Neural cell (in vitro differentiated cells): ENCODE results near the gene LEF1. TPM values are rescaled to one million over a fixed set of nuclear protein-coding genes. Genes with fewer than 3 reads are reported as not detected.

ENCODE experiments used
- H2AFZ ChIP-seq: fragments of 200-600, 300-800 bp; sonication (generic), shearing (Covaris generic); 2 replicates; pipeline ENCODE4 v1.6.0; 2014; ENCODE audit warnings: low read depth, mild to moderate bottlenecking, antibody characterized with exemption, low read length, moderate library complexity
- H3F3A ChIP-seq: fragments of 200-600 bp; shearing (Covaris generic); 2 replicates; pipeline ENCODE4 v1.6.1; 2016; ENCODE audit warnings: mild to moderate bottlenecking, moderate library complexity, mixed read lengths, antibody characterized with exemption, low read length; ENCODE audit not compliant: insufficient read depth, poor library complexity, severe bottlenecking
- H3K27ac ChIP-seq: fragments of 200-600, 300-800 bp; sonication (generic), shearing (Covaris generic); 2 replicates; pipeline ENCODE4 v1.5.1; 2014; ENCODE audit warnings: mild to moderate bottlenecking, low read length, moderate library complexity
- H3K27me3 ChIP-seq: fragments of 300-800, 200-600 bp; sonication (generic), shearing (Covaris generic); 2 replicates; pipeline ENCODE4 v1.6.0; 2014; ENCODE audit warnings: mild to moderate bottlenecking, low read depth, low read length, moderate library complexity; ENCODE audit not compliant: insufficient read depth
- H3K36me3 ChIP-seq: fragments of 300-800, 200-600 bp; sonication (generic), shearing (Covaris generic); 2 replicates; pipeline ENCODE4 v1.5.1; 2014; ENCODE audit warnings: mild to moderate bottlenecking, antibody characterized with exemption, low read length, moderate library complexity; ENCODE audit not compliant: insufficient read depth
- H3K4me2 ChIP-seq: fragments of 300-800, 200-600 bp; sonication (generic), shearing (Covaris generic); 2 replicates; pipeline ENCODE4 v1.6.0; 2014; ENCODE audit warnings: mild to moderate bottlenecking, low read length
- H3K4me3 ChIP-seq: fragments of 300-800, 200-600 bp; sonication (generic), shearing (Covaris generic); 2 replicates; pipeline ENCODE4 v1.5.1; 2014; ENCODE audit warnings: mild to moderate bottlenecking, low read length, moderate library complexity
- H3K79me2 ChIP-seq: fragments of 200-600 bp; shearing (Covaris generic); replicated peaks from 2 replicates; pipeline ENCODE4 v1.6.0; 2014; ENCODE audit warnings: mild to moderate bottlenecking, low read length, moderate library complexity; ENCODE audit not compliant: insufficient read depth
- H3K9ac ChIP-seq: fragments of 300-800, 200-600 bp; sonication (generic), shearing (Covaris generic); 2 replicates; pipeline ENCODE4 v1.6.1; 2016; ENCODE audit warnings: mild to moderate bottlenecking, low read length, mixed read lengths
- H3K9me2 ChIP-seq: fragments of 200-600 bp; shearing (Covaris generic); 2 replicates; pipeline ENCODE4 v1.6.1; 2016; ENCODE audit warnings: mild to moderate bottlenecking, low read length, mixed read lengths; ENCODE audit not compliant: insufficient read depth
- H3K9me3 ChIP-seq: fragments of 200-600, 300-800 bp; sonication (generic), shearing (Covaris generic); 2 replicates; pipeline ENCODE4 v1.6.1; 2016; ENCODE audit warnings: mild to moderate bottlenecking, mixed run types, low read length, moderate library complexity, mixed read lengths
- H4K20me1 ChIP-seq: fragments of 200-600 bp; shearing (Covaris generic); 2 replicates; pipeline ENCODE4 v1.6.1; 2016; ENCODE audit warnings: mild to moderate bottlenecking, mixed run types; ENCODE audit not compliant: insufficient read depth
- CTCF ChIP-seq: fragments of 450-650 bp; IDR thresholded peaks from 2 replicates; pipeline ENCODE4 v1.5.1; 2014; ENCODE audit warnings: antibody characterized with exemption, mild to moderate bottlenecking, moderate library complexity; ENCODE audit not compliant: poor library complexity, severe bottlenecking
- EP300 ChIP-seq: fragments of 450-650 bp; conservative IDR thresholded peaks from 2 replicates; pipeline ENCODE4 v1.6.1; 2014; ENCODE audit warnings: antibody characterized with exemption, mild to moderate bottlenecking, moderate library complexity; ENCODE audit not compliant: poor library complexity, severe bottlenecking
- EZH2 ChIP-seq: fragments of 200-600, 300-800 bp; shearing (Covaris generic), sonication (generic); IDR thresholded peaks from 2 replicates; pipeline ENCODE4 v1.6.1; 2014; ENCODE audit warnings: antibody characterized with exemption, low read length, borderline replicate concordance, mild to moderate bottlenecking; ENCODE audit not compliant: insufficient read depth, poor library complexity, severe bottlenecking
- MXI1 ChIP-seq: fragments of 450-650 bp; conservative IDR thresholded peaks from 2 replicates; pipeline ENCODE4 v1.6.1; 2014; ENCODE audit warnings: antibody characterized with exemption, mild to moderate bottlenecking; ENCODE audit not compliant: poor library complexity, severe bottlenecking
- POLR2AphosphoS5 ChIP-seq: IDR thresholded peaks from 2 replicates; pipeline ENCODE4 v1.6.1; 2012
- RAD21 ChIP-seq: fragments of 450-650 bp; conservative IDR thresholded peaks from 2 replicates; pipeline ENCODE4 v1.6.1; 2014; ENCODE audit warnings: antibody characterized with exemption, mild to moderate bottlenecking, moderate library complexity
- REST ChIP-seq: IDR thresholded peaks from 2 replicates; pipeline ENCODE4 v1.6.1; 2012; ENCODE audit warnings: borderline replicate concordance
- SMC3 ChIP-seq: fragments of 450-650 bp; conservative IDR thresholded peaks from 2 replicates; pipeline ENCODE4 v1.6.1; 2014; ENCODE audit warnings: antibody characterized with exemption, mild to moderate bottlenecking, moderate library complexity; ENCODE audit not compliant: poor library complexity
- TAF1 ChIP-seq: IDR thresholded peaks from 2 replicates; pipeline ENCODE4 v1.6.1; 2012; ENCODE audit warnings: low read depth
- polyA plus RNA-seq: library from polyadenylated mRNA; depleted of rRNA; stranded (reverse); fragments of >200 nt; gene quantifications from 2 replicates; pipeline ENCODE4 v1.2.3, GENCODE V29; 2014

LEF1 gene
- polyA plus RNA-seq, 1 donor from 2014 or later: 0.78 TPM

GRCh38 chr4:107999932-108000539 is 168.7 kb downstream of the LEF1 start:
- H3K4me3 ChIP-seq: no peak overlapping the region
- no peak overlapping the region for H2AFZ ChIP-seq
- H4K20me1 ChIP-seq: peaks cover 1% of the 10 kb centered on the region
- no peak overlapping the region for H3K27ac ChIP-seq
- no peaks in the 10 kb centered on the region for H3K9me2 ChIP-seq
- no peak for TF ChIP-seq TAF1
- no peak for TF ChIP-seq POLR2AphosphoS5
- TF ChIP-seq REST: no peak
- TF ChIP-seq MXI1: no peak
- TF ChIP-seq CTCF: no peak
- no peak for TF ChIP-seq RAD21
- no peak for TF ChIP-seq EP300
- TF ChIP-seq EZH2: no peak
- TF ChIP-seq SMC3: no peak
- no peaks in the 10 kb centered on the region for H3K36me3 ChIP-seq
- no peak overlapping the region for H3K4me2 ChIP-seq
- peaks cover 3% of the 10 kb centered on the region for H3K79me2 ChIP-seq
- H3K9me3 ChIP-seq: no peaks in the 10 kb centered on the region
- no peaks in the 10 kb centered on the region for H3K27me3 ChIP-seq
- H3F3A ChIP-seq: no peaks in the 10 kb centered on the region
- no peak overlapping the region for H3K9ac ChIP-seq

GRCh38 chr4:107997794-107998193 is 170.9 kb downstream of the LEF1 start:
- Histone ChIP-seq H3K9ac (no peak overlapping the region), H3K27me3 (no peaks in the 10 kb centered on the region), H3K79me2 (peaks cover 15% of the 10 kb centered on the region), H3K27ac (no peak overlapping the region), H3K4me3 (no peak overlapping the region), H3K9me3 (no peaks in the 10 kb centered on the region), H3F3A (no peaks in the 10 kb centered on the region), H4K20me1 (peaks cover 3% of the 10 kb centered on the region), H3K9me2 (no peaks in the 10 kb centered on the region), H3K36me3 (no peaks in the 10 kb centered on the region), H3K4me2 (no peak overlapping the region), H2AFZ (no peak overlapping the region)
- TF ChIP-seq RAD21: no peak
- no peak for TF ChIP-seq EZH2
- no peak for TF ChIP-seq POLR2AphosphoS5
- no peak for TF ChIP-seq TAF1
- TF ChIP-seq EP300: no peak
- TF ChIP-seq REST: no peak
- TF ChIP-seq SMC3: no peak
- TF ChIP-seq CTCF: no peak
- no peak for TF ChIP-seq MXI1
